KOPT-K1 (cell line): Measurements from ENCODE around the gene RASSF6.
A peak's percentile ranks its signal among the peaks of the same experiment; 100 is the strongest.
"Not testable (repeated sequence)": the region's sequence is repeated elsewhere in the genome, so short reads cannot be mapped to it uniquely, and the experiment has no call there.

Experiments used
- H3K27ac ChIP-seq: fragments of 200-600 bp; sonication (generic); 2 replicates; pipeline ENCODE4 v1.5.1; 2016; ENCODE audit warnings: antibody characterized with exemption, mild to moderate bottlenecking, low read depth, low read length; ENCODE audit not compliant: poor library complexity, severe bottlenecking
- H3K36me3 ChIP-seq: fragments of 200-600 bp; sonication (generic); 2 replicates; pipeline ENCODE4 v1.5.1; 2017; ENCODE audit warnings: antibody characterized with exemption, mild to moderate bottlenecking, low read length, moderate library complexity; ENCODE audit not compliant: insufficient read depth
- H3K9me3 ChIP-seq: fragments of 200-600 bp; sonication (generic); 2 replicates; pipeline ENCODE4 v1.5.1; 2017; ENCODE audit warnings: antibody characterized with exemption, low read length, mild to moderate bottlenecking; ENCODE audit not compliant: insufficient read depth, poor library complexity, severe bottlenecking

The RASSF6 gene, protein sequence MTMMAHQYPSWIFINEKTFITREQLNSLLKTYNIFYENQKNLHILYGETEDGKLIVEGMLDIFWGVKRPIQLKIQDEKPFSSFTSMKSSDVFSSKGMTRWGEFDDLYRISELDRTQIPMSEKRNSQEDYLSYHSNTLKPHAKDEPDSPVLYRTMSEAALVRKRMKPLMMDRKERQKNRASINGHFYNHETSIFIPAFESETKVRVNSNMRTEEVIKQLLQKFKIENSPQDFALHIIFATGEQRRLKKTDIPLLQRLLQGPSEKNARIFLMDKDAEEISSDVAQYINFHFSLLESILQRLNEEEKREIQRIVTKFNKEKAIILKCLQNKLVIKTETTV

GRCh38 chr4:73620115-73620792 is at the start of gene RASSF6:
Gene RASSF6, minus strand, starts transcription at chr4:73620436. Its CDS starts 8,641 bp downstream, at chr4:73611795.
- no peaks in the 10 kb centered on the region for H3K36me3 ChIP-seq
- H3K9me3 ChIP-seq = no peaks in the 10 kb centered on the region
- H3K27ac ChIP-seq = no peak within 1 kb of the TSS

GRCh38 chr4:73669410-73670183 is 49.4 kb upstream of the RASSF6 start:
- Histone ChIP-seq H3K36me3 (no peaks in the 10 kb centered on the region), H3K9me3 (no peaks in the 10 kb centered on the region), H3K27ac (no peak overlapping the region)

DNA sequence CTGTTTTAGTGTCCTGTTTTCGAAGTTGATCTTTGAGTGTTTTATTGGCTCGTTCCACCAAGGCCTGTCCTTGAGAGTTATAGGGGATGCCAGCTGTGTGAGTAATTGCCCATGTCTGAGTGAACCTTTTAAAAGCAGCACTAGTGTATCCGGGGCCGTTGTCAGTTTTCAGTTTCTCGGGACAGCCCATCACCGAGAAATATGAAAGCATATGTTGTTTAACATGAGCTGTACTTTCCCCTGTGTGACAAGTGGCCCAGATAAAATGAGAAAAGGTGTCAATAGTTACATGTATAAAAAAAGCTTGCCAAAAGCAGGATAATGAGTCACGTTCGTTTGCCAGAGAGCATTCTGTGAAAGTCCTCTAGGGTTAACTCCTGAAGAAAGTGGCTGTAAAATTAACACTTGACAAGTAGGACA is 48.6 kb upstream of the RASSF6 start:
- Histone ChIP-seq H3K36me3 (no peaks in the 10 kb centered on the region), H3K27ac (no peak overlapping the region), H3K9me3 (no peaks in the 10 kb centered on the region)

DNA sequence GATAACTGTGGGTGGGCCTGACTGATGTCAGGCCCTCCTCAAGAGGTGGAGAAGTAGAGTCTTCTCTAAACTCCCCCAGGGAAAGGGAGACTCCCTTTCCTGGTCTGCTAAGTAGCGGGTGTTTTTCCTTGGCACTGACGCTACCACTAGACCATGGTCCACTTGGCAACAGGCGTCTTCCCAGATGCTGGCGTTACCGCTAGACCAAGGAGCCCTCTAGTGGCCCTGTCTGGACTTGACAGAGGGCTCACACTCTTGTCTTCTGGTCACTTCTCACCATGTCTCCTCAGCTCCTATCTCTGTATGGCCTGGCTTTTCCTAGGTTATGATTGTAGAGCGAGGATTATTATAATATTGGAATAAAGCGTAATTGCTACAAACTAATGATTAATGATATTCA is 45.7 kb upstream of the RASSF6 start:
- H3K27ac ChIP-seq, H3K9me3 ChIP-seq, H3K36me3 ChIP-seq: not testable (repeated sequence)

GRCh38 chr4:73664470-73664869 is 44.2 kb upstream of the RASSF6 start:
- no peak overlapping the region for H3K27ac ChIP-seq

DNA sequence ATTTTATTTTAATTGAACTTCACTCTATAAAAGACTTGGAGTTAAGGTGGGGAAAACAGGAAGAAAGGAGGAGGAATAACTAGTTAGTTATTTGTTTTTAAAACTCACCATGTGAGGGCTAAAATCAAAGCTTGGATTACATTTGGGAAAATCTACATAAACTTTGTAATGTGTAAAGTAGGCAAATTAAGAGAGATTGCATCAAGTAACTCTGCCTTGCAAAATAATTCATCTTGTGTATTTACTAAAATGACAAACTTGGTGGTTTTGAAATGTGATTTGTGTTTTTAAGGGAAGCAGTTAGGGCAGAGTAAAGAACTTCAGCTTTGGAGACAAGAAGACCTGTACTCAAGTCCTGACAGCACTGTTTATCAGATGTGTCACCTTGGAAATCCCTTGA is 43.3 kb upstream of the RASSF6 start:
- H3K36me3 ChIP-seq = no peaks in the 10 kb centered on the region
- H3K9me3 ChIP-seq = no peaks in the 10 kb centered on the region
- H3K27ac ChIP-seq = no peak overlapping the region

More at GRCh38 chr4:73664470-73664869, 44.2 kb upstream of the RASSF6 start:
- Histone ChIP-seq H3K9me3 (no peaks in the 10 kb centered on the region), H3K36me3 (no peaks in the 10 kb centered on the region)

GRCh38 chr4:73662709-73663546 is 42.7 kb upstream of the RASSF6 start:
- H3K36me3 ChIP-seq = no peaks in the 10 kb centered on the region
- H3K27ac ChIP-seq = no peak overlapping the region
- H3K9me3 ChIP-seq = no peaks in the 10 kb centered on the region

GRCh38 chr4:73661646-73662119 is 41.4 kb upstream of the RASSF6 start:
- Histone ChIP-seq H3K27ac (no peak overlapping the region), H3K36me3 (no peaks in the 10 kb centered on the region), H3K9me3 (no peaks in the 10 kb centered on the region)

DNA sequence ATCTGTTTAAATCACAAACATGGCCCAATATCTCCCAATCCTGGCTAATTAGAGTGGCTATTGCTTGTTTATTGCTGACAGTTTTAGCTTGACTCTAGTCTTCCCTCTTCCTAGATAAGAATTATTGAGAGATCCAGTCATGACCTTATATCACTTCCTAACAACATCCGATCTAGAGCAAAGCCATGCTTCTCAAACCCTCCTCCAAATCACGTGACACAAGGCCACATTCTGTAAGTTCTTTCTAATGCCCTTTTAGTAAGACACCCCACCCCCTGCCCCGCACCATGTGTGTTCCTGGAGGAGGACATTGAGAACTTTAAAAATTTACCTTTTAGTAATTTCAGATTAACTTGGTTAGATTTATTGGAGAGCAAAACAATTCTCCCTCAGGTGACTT is 40.6 kb upstream of the RASSF6 start:
- Histone ChIP-seq H3K9me3 (no peaks in the 10 kb centered on the region), H3K27ac (no peak overlapping the region), H3K36me3 (no peaks in the 10 kb centered on the region)

DNA sequence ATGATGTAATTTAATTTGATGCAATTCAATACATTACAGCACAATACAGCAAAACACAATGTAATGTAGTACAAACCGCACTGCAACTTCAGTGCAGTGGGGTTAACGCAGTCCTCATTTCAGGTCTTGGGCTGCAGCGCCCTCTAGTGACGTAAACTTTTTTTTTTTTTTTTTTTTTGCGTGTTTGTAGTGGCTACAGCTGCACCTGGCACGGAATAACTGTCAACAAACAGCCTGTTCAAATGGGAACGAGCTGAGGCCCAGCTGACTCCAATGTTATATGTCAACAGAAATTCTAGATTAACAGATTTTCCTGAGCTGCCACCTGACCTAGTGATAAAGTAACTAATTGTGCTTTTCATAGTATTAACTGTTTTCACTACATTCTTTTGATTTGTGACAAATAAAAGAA is 33.5 kb upstream of the RASSF6 start:
- Histone ChIP-seq H3K9me3 (no peaks in the 10 kb centered on the region), H3K27ac (peak overlapping the region; percentile 34), H3K36me3 (no peaks in the 10 kb centered on the region)

DNA sequence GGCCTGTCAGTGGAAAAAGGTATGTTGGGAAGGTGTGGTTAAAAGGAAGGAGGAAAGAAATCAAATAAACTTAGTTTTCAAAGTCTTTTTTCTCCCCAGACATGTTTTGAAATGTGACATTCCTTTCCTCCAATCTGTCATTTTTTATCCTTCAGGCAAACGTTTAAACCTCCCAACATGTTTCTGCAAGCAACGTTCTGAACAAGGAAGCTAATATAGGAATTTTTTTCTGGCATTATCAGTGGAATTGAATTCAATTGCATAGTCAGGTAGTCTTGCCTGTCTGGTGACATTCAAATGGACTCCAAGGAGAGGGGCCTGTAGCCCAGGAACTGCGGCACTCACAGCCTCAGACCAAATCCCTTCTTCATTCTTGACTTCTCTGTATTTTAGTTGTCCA is 30.0 kb upstream of the RASSF6 start:
- H3K9me3 ChIP-seq = no peaks in the 10 kb centered on the region
- no peak overlapping the region for H3K27ac ChIP-seq
- H3K36me3 ChIP-seq = no peaks in the 10 kb centered on the region

GRCh38 chr4:73648478-73648877 is 28.2 kb upstream of the RASSF6 start:
- Histone ChIP-seq H3K27ac (no peak overlapping the region), H3K36me3 (no peaks in the 10 kb centered on the region), H3K9me3 (no peaks in the 10 kb centered on the region)

DNA sequence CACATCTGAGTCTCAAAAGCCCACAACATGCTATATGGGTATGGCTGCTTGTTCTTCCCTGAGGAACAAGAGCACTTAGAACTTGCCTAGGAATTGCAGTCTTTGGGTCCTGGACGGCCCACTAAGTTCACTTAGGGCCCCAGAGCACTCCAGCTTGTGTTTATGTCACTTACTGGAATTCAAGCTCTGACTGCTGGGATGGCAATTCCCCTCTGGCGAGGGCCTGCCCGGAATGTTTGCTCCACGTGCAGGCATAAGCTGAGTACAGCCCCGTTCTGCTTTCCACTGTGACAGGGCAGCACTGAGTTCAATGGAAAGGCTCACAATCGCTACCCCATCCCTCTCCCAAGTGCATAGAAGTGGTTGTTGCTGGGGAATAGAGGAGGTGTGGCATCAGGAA is 25.9 kb upstream of the RASSF6 start:
- Histone ChIP-seq H3K27ac (no peak overlapping the region), H3K9me3 (no peaks in the 10 kb centered on the region)

GRCh38 chr4:73631565-73632226 is 11.5 kb upstream of the RASSF6 start:
- H3K36me3 ChIP-seq = no peaks in the 10 kb centered on the region
- no peaks in the 10 kb centered on the region for H3K9me3 ChIP-seq
- no peak overlapping the region for H3K27ac ChIP-seq

More for the DNA sequence above, 25.9 kb upstream of the RASSF6 start:
- H3K36me3 ChIP-seq = no peaks in the 10 kb centered on the region
